GM23338 (cell line): ENCODE data around the gene UBL3. TPM values are rescaled to one million over a fixed set of nuclear protein-coding genes. Genes with fewer than 3 reads are reported as not detected.

Experiments
- ATAC-seq: fragments of 200-7000 bp; cut with Tn5 transposase; 3 replicates; pipeline ENCODE4 v1.9.1; 2020
- DNase-seq: peaks from one replicate; pipeline ENCODE4 v3.0.0-alpha.2; 2015; ENCODE audit warnings: low spot score
- H2AFZ ChIP-seq: fragments of 200-600 bp; sonication (generic); 2 replicates; pipeline ENCODE4 v1.8.0; 2016; ENCODE audit warnings: antibody characterized with exemption, mild to moderate bottlenecking, moderate library complexity
- H3F3A ChIP-seq: fragments of 200-600 bp; sonication (generic); replicated peaks from 2 replicates; pipeline ENCODE4 v1.8.0; 2017; ENCODE audit warnings: antibody characterized with exemption, mixed run types, low read depth
- H3K27ac ChIP-seq: fragments of 200-600 bp; sonication (generic); 2 replicates; pipeline ENCODE4 v1.6.1; 2016; ENCODE audit warnings: low read depth
- H3K27me3 ChIP-seq: fragments of 200-600 bp; sonication (generic); 2 replicates; pipeline ENCODE4 v1.8.0; 2016; ENCODE audit warnings: mild to moderate bottlenecking, mixed run types, moderate library complexity; ENCODE audit not compliant: insufficient read depth
- H3K36me3 ChIP-seq: fragments of 200-600 bp; sonication (generic); 2 replicates; pipeline ENCODE4 v1.8.0; 2016; ENCODE audit warnings: mild to moderate bottlenecking; ENCODE audit not compliant: insufficient read depth
- H3K4me1 ChIP-seq: fragments of 200-600 bp; sonication (generic); 2 replicates; pipeline ENCODE4 v1.8.0; 2016; ENCODE audit warnings: mild to moderate bottlenecking, moderate library complexity; ENCODE audit not compliant: insufficient read depth
- H3K4me2 ChIP-seq: fragments of 200-600 bp; sonication (generic); 2 replicates; pipeline ENCODE4 v1.7.1; 2017; ENCODE audit warnings: mixed run types
- H3K4me3 ChIP-seq: fragments of 200-600 bp; sonication (generic); 2 replicates; pipeline ENCODE4 v1.6.1; 2016; ENCODE audit warnings: mixed run types
- H3K79me2 ChIP-seq: fragments of 200-600 bp; sonication (generic); replicated peaks from 2 replicates; pipeline ENCODE4 v1.8.0; 2017; ENCODE audit warnings: mild to moderate bottlenecking; ENCODE audit not compliant: insufficient read depth
- H3K9me2 ChIP-seq: fragments of 200-600 bp; sonication (generic); 2 replicates; pipeline ENCODE4 v1.8.0; 2017; ENCODE audit not compliant: insufficient read depth
- H4K20me1 ChIP-seq: fragments of 200-600 bp; sonication (generic); replicated peaks from 2 replicates; pipeline ENCODE4 v1.8.0; 2017; ENCODE audit warnings: mild to moderate bottlenecking; ENCODE audit not compliant: insufficient read depth
- H3K27ac Mint-ChIP-seq: 2 replicates; pipeline ENCODE4 v1.8.0; 2020; ENCODE audit warnings: inconsistent platforms, mild to moderate bottlenecking, moderate library complexity, mixed read lengths
- H3K27me3 Mint-ChIP-seq: 3 replicates; pipeline ENCODE4 v1.8.0; 2022; ENCODE audit warnings: low read depth, mild to moderate bottlenecking, moderate library complexity, mixed read lengths, inconsistent platforms; ENCODE audit not compliant: insufficient read depth, poor library complexity
- H3K36me3 Mint-ChIP-seq: 3 replicates; pipeline ENCODE4 v1.8.0; 2021; ENCODE audit warnings: low read depth, mild to moderate bottlenecking, inconsistent platforms, moderate library complexity, mixed read lengths
- H3K4me1 Mint-ChIP-seq: 3 replicates; pipeline ENCODE4 v1.8.0; 2020; ENCODE audit warnings: mild to moderate bottlenecking, inconsistent platforms, mixed read lengths
- H3K4me3 Mint-ChIP-seq: 3 replicates; pipeline ENCODE4 v1.8.0; 2021; ENCODE audit warnings: moderate library complexity, mild to moderate bottlenecking, inconsistent platforms, mixed read lengths
- H3K9me3 Mint-ChIP-seq: 3 replicates; pipeline ENCODE4 v1.8.0; 2020; ENCODE audit warnings: moderate library complexity, mild to moderate bottlenecking, inconsistent platforms, mixed read lengths
- CREB1 ChIP-seq: fragments of 250-450 bp; sonication (Bioruptor Pico); IDR thresholded peaks from 2 replicates; pipeline ENCODE4 v1.5.0; 2020; ENCODE audit warnings: low read depth, mild to moderate bottlenecking, moderate library complexity
- EZH2 ChIP-seq: fragments of 200-600 bp; sonication (generic); IDR thresholded peaks from one replicate; pipeline ENCODE4 v1.8.0; 2017; ENCODE audit warnings: antibody characterized with exemption, mild to moderate bottlenecking, low read depth; ENCODE audit not compliant: unreplicated experiment
- EZH2phosphoT487 ChIP-seq: fragments of 200-600 bp; sonication (generic); IDR thresholded peaks from one replicate; pipeline ENCODE4 v1.8.1; 2018; ENCODE audit warnings: antibody characterized with exemption; ENCODE audit not compliant: unreplicated experiment
- JUNB ChIP-seq: IDR thresholded peaks from one replicate; pipeline ENCODE4 v1.6.1; 2016; ENCODE audit warnings: antibody characterized with exemption; ENCODE audit not compliant: unreplicated experiment
- NANOG ChIP-seq: IDR thresholded peaks from 2 replicates; pipeline ENCODE4 v1.6.1; 2016; ENCODE audit warnings: antibody characterized with exemption, borderline replicate concordance
- POLR2AphosphoS5 ChIP-seq: IDR thresholded peaks from 2 replicates; pipeline ENCODE4 v1.6.1; 2016; ENCODE audit warnings: antibody characterized with exemption, low read depth
- STAT1 ChIP-seq: IDR thresholded peaks from one replicate; pipeline ENCODE4 v1.6.1; 2016; ENCODE audit warnings: antibody characterized with exemption; ENCODE audit not compliant: unreplicated experiment
- ZNF114 ChIP-seq: fragments of 250-450 bp; sonication (Bioruptor Pico); IDR thresholded peaks from 2 replicates; pipeline ENCODE4 v1.5.0; 2020; ENCODE audit warnings: mild to moderate bottlenecking, moderate library complexity
- ZNF331 ChIP-seq: fragments of 250-450 bp; sonication (Bioruptor Pico); IDR thresholded peaks from 2 replicates; pipeline ENCODE4 v1.5.0; 2020; ENCODE audit warnings: low read depth, mild to moderate bottlenecking, moderate library complexity
- polyA plus RNA-seq: library from polyadenylated mRNA; unstranded; fragments of >200 nt; fragmentation: Nextera tagmentation; extraction: Ambion mirVana; gene quantifications from 2 replicates; pipeline ENCODE4 v1.2.1, GENCODE V29; 2016
- total RNA-seq: library from RNA; depleted of rRNA; stranded (reverse); fragments of >200 nt; shearing (Covaris generic); gene quantifications from 2 replicates; pipeline ENCODE4 v1.2.3, GENCODE V29; 2014
- TF ChIP-seq, protein P1 (sequence below): IDR thresholded peaks from 2 replicates; pipeline ENCODE4 v1.6.1; 2016; ENCODE audit warnings: antibody characterized with exemption
- TF ChIP-seq, protein P2 (sequence below): fragments of 250-450 bp; sonication (Bioruptor Pico); IDR thresholded peaks from 2 replicates; pipeline ENCODE4 v1.5.0; 2020; ENCODE audit warnings: mild to moderate bottlenecking, moderate library complexity
- TF ChIP-seq, protein P3 (sequence below), 2 experiments: fragments of 200-600 bp in 1 of 2; sonication (generic) in 1 of 2; conservative IDR thresholded peaks; 2 replicates each; pipeline versions ENCODE4 v1.5.1 to v1.6.1; 2016 to 2017; ENCODE audit warnings: antibody characterized with exemption in 2 of 2, low read depth in 2 of 2, mild to moderate bottlenecking in 2 of 2, moderate library complexity in 1 of 2
- TF ChIP-seq, protein P4 (sequence below): IDR thresholded peaks from one replicate; pipeline ENCODE4 v1.6.1; 2018; ENCODE audit warnings: antibody characterized with exemption; ENCODE audit not compliant: unreplicated experiment

The UBL3 gene
- total and polyA plus RNA-seq, 2 experiments from 2014 or later, result 9.7 to 21.1 TPM

DNA sequence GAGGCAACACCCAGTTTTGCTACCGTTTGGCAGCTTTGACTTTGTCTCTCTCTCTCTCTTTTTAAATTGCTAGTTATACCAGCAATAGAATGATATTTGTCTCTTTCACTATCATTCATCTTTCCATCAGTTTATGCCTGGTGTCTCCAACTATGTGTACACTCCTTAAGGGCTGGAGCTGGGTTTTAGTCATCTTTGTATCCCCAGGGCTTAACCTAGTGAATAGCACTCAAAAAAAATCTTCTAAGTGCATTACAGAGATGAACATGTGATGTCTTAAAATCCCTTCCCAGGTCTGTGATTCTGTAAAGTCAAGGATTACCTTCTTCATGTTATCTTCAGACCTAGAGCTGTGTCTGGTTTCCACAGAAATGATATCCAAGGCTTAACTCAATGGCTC is 7.8 kb upstream of the UBL3 start:
- Mint-ChIP-seq H3K4me1 (peaks cover 4% of the 10 kb centered on the region; the same call in 2 of the 3 replicates), H3K9me3 (no peaks in the 10 kb centered on the region), H3K4me3 (no peak overlapping the region), H3K27me3 (no peaks in the 10 kb centered on the region), H3K36me3 (no peaks in the 10 kb centered on the region), H3K27ac (no peak overlapping the region)
- Histone ChIP-seq H3K4me1 (no peaks in the 10 kb centered on the region), H3K79me2 (no peaks in the 10 kb centered on the region), H4K20me1 (no peaks in the 10 kb centered on the region), H3K9me2 (0 out of 2 replicates have a peak, but pooled peaks cover 5% of the 10 kb centered on the region), H3K27ac (no peak overlapping the region), H3K4me3 (no peak overlapping the region), H3K36me3 (no peaks in the 10 kb centered on the region), H3K27me3 (no peaks in the 10 kb centered on the region), H2AFZ (0 out of 2 replicates have a peak overlapping the region, but pooled peaks have one; percentile 23), H3F3A (no peaks in the 10 kb centered on the region), H3K4me2 (no peak overlapping the region)
- TF ChIP-seq POLR2AphosphoS5, result no peak
- TF ChIP-seq, protein P1, sequence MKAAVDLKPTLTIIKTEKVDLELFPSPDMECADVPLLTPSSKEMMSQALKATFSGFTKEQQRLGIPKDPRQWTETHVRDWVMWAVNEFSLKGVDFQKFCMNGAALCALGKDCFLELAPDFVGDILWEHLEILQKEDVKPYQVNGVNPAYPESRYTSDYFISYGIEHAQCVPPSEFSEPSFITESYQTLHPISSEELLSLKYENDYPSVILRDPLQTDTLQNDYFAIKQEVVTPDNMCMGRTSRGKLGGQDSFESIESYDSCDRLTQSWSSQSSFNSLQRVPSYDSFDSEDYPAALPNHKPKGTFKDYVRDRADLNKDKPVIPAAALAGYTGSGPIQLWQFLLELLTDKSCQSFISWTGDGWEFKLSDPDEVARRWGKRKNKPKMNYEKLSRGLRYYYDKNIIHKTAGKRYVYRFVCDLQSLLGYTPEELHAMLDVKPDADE, result no peak
- TF ChIP-seq ZNF331 (CRISPR knock-in tag), result no peak
- TF ChIP-seq, protein P2, sequence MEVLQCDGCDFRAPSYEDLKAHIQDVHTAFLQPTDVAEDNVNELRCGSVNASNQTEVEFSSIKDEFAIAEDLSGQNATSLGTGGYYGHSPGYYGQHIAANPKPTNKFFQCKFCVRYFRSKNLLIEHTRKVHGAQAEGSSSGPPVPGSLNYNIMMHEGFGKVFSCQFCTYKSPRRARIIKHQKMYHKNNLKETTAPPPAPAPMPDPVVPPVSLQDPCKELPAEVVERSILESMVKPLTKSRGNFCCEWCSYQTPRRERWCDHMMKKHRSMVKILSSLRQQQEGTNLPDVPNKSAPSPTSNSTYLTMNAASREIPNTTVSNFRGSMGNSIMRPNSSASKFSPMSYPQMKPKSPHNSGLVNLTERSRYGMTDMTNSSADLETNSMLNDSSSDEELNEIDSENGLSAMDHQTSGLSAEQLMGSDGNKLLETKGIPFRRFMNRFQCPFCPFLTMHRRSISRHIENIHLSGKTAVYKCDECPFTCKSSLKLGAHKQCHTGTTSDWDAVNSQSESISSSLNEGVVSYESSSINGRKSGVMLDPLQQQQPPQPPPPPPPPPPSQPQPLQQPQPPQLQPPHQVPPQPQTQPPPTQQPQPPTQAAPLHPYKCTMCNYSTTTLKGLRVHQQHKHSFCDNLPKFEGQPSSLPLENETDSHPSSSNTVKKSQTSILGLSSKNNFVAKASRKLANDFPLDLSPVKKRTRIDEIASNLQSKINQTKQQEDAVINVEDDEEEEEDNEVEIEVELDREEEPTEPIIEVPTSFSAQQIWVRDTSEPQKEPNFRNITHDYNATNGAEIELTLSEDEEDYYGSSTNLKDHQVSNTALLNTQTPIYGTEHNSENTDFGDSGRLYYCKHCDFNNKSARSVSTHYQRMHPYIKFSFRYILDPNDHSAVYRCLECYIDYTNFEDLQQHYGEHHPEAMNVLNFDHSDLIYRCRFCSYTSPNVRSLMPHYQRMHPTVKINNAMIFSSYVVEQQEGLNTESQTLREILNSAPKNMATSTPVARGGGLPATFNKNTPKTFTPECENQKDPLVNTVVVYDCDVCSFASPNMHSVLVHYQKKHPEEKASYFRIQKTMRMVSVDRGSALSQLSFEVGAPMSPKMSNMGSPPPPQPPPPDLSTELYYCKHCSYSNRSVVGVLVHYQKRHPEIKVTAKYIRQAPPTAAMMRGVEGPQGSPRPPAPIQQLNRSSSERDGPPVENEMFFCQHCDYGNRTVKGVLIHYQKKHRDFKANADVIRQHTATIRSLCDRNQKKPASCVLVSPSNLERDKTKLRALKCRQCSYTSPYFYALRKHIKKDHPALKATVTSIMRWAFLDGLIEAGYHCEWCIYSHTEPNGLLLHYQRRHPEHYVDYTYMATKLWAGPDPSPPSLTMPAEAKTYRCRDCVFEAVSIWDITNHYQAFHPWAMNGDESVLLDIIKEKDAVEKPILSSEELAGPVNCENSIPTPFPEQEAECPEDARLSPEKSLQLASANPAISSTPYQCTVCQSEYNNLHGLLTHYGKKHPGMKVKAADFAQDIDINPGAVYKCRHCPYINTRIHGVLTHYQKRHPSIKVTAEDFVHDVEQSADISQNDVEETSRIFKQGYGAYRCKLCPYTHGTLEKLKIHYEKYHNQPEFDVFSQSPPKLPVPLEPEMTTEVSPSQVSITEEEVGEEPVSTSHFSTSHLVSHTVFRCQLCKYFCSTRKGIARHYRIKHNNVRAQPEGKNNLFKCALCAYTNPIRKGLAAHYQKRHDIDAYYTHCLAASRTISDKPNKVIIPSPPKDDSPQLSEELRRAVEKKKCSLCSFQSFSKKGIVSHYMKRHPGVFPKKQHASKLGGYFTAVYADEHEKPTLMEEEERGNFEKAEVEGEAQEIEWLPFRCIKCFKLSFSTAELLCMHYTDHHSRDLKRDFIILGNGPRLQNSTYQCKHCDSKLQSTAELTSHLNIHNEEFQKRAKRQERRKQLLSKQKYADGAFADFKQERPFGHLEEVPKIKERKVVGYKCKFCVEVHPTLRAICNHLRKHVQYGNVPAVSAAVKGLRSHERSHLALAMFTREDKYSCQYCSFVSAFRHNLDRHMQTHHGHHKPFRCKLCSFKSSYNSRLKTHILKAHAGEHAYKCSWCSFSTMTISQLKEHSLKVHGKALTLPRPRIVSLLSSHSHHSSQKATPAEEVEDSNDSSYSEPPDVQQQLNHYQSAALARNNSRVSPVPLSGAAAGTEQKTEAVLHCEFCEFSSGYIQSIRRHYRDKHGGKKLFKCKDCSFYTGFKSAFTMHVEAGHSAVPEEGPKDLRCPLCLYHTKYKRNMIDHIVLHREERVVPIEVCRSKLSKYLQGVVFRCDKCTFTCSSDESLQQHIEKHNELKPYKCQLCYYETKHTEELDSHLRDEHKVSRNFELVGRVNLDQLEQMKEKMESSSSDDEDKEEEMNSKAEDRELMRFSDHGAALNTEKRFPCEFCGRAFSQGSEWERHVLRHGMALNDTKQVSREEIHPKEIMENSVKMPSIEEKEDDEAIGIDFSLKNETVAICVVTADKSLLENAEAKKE (CRISPR knock-in tag), result no peak
- TF ChIP-seq ZNF114 (CRISPR knock-in tag), result no peak
- TF ChIP-seq, protein P3, sequence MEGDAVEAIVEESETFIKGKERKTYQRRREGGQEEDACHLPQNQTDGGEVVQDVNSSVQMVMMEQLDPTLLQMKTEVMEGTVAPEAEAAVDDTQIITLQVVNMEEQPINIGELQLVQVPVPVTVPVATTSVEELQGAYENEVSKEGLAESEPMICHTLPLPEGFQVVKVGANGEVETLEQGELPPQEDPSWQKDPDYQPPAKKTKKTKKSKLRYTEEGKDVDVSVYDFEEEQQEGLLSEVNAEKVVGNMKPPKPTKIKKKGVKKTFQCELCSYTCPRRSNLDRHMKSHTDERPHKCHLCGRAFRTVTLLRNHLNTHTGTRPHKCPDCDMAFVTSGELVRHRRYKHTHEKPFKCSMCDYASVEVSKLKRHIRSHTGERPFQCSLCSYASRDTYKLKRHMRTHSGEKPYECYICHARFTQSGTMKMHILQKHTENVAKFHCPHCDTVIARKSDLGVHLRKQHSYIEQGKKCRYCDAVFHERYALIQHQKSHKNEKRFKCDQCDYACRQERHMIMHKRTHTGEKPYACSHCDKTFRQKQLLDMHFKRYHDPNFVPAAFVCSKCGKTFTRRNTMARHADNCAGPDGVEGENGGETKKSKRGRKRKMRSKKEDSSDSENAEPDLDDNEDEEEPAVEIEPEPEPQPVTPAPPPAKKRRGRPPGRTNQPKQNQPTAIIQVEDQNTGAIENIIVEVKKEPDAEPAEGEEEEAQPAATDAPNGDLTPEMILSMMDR (conservative IDR thresholded peaks at IDR 0.05; ENCODE audit: low read depth in 2 of 2), result no peak
- no peak for TF ChIP-seq EZH2
- no peak for TF ChIP-seq NANOG
- no peak for TF ChIP-seq CREB1 (CRISPR knock-in tag)
- TF ChIP-seq EZH2phosphoT487, result no peak
- TF ChIP-seq JUNB, result no peak
- TF ChIP-seq, protein P4, sequence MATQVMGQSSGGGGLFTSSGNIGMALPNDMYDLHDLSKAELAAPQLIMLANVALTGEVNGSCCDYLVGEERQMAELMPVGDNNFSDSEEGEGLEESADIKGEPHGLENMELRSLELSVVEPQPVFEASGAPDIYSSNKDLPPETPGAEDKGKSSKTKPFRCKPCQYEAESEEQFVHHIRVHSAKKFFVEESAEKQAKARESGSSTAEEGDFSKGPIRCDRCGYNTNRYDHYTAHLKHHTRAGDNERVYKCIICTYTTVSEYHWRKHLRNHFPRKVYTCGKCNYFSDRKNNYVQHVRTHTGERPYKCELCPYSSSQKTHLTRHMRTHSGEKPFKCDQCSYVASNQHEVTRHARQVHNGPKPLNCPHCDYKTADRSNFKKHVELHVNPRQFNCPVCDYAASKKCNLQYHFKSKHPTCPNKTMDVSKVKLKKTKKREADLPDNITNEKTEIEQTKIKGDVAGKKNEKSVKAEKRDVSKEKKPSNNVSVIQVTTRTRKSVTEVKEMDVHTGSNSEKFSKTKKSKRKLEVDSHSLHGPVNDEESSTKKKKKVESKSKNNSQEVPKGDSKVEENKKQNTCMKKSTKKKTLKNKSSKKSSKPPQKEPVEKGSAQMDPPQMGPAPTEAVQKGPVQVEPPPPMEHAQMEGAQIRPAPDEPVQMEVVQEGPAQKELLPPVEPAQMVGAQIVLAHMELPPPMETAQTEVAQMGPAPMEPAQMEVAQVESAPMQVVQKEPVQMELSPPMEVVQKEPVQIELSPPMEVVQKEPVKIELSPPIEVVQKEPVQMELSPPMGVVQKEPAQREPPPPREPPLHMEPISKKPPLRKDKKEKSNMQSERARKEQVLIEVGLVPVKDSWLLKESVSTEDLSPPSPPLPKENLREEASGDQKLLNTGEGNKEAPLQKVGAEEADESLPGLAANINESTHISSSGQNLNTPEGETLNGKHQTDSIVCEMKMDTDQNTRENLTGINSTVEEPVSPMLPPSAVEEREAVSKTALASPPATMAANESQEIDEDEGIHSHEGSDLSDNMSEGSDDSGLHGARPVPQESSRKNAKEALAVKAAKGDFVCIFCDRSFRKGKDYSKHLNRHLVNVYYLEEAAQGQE, result no peak
- no peak for TF ChIP-seq STAT1
- DNase-seq (no peak), ATAC-seq (no peak)
